ENCODE data around the gene CALML5.

Gene CALML5

DNA sequence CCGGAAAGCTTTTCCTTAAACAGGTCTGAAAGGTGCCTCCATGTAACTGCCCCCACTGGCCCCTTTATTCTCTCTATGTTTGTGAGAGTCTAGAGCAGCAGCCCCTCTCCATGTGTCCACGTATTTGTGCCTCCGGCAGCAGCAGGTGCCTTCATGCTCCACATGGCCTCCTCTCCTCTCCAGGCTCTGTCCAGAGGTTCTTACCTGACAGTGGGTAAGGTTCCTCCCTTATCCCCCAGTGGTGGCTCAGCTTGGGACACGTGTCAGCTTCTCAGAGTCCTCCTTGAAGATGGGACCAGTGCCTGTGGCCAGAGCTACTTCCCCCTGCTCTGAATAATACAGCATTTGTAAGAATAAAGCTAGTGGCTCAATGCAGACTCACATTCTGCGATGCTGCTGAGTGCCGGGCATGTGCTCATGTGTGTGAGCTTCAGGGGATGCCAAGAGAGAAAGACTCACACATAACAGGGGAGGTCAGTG, 33.3 kb upstream of the CALML5 start:
- H3K27ac ChIP-seq, result no peak overlapping the region

DNA sequence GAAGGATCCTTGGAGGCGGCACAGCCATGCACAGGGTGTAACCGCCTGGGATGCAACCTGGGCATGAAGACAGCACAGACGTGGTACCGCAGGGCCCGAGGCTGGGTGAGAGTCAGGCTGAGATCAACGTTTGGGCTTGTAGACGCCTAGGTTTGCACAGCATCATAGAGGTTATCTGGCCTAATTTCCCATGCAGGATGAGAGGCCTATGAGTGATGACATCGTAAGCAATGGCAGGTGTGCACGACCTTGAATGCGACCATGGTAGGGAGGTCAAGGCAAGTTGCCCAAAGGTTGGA, 32.9 kb upstream of the CALML5 start:
- Histone ChIP-seq H3K4me3 (no peak overlapping the region), H3K27ac (no peak overlapping the region)
- no peak for DNase-seq (ENCODE audit: low spot score)
- TF ChIP-seq, protein P1, sequence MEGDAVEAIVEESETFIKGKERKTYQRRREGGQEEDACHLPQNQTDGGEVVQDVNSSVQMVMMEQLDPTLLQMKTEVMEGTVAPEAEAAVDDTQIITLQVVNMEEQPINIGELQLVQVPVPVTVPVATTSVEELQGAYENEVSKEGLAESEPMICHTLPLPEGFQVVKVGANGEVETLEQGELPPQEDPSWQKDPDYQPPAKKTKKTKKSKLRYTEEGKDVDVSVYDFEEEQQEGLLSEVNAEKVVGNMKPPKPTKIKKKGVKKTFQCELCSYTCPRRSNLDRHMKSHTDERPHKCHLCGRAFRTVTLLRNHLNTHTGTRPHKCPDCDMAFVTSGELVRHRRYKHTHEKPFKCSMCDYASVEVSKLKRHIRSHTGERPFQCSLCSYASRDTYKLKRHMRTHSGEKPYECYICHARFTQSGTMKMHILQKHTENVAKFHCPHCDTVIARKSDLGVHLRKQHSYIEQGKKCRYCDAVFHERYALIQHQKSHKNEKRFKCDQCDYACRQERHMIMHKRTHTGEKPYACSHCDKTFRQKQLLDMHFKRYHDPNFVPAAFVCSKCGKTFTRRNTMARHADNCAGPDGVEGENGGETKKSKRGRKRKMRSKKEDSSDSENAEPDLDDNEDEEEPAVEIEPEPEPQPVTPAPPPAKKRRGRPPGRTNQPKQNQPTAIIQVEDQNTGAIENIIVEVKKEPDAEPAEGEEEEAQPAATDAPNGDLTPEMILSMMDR (IDR thresholded peaks at IDR 0.05), result no peak

More for the DNA sequence above, 33.3 kb upstream of the CALML5 start:
- TF ChIP-seq, protein P1 (IDR thresholded peaks at IDR 0.05), result no peak
- H3K4me3 ChIP-seq, result no peak overlapping the region
- DNase-seq (ENCODE audit: low spot score), result no peak

DNA sequence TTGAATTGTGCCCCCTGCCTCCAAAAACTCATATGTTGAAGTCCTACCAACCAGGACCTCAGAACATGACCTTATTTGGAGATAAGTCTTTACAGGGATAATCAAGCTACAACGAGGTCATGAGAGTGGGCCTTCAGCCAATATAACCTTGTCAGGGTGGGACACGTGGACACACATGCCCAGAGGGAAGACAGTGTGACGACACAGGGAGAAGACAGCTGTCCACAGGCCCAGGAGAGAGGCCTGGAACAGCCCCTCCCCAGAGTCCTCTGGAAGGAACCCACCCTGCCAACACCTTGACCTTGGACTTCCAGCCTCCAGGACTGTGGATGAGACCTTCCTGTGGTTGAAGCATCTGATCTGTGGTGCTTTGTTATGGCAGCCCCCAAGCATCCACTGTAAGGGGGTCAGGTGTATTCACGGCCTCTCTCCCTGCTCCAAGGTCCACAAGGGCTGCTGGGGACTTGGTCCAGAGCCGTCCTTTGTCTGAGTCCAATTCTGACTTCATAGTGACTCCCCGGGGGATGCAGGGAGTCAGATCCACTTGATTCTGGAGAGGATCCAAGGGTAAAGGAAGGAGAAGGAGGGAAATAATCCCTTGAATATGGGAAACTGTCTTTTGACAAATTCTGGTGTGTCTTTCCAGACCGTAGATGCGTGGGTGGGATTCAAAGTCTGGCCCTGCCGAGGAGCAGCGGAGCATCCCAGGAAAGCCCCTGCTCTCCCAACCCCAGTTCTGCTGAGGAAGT, 32.4 kb upstream of the CALML5 start:
- peak; percentile 66 for DNase-seq (ENCODE audit: low spot score)
- peak overlapping the region in 1 of 2 donors; percentile 35 for H3K27ac ChIP-seq

DNA sequence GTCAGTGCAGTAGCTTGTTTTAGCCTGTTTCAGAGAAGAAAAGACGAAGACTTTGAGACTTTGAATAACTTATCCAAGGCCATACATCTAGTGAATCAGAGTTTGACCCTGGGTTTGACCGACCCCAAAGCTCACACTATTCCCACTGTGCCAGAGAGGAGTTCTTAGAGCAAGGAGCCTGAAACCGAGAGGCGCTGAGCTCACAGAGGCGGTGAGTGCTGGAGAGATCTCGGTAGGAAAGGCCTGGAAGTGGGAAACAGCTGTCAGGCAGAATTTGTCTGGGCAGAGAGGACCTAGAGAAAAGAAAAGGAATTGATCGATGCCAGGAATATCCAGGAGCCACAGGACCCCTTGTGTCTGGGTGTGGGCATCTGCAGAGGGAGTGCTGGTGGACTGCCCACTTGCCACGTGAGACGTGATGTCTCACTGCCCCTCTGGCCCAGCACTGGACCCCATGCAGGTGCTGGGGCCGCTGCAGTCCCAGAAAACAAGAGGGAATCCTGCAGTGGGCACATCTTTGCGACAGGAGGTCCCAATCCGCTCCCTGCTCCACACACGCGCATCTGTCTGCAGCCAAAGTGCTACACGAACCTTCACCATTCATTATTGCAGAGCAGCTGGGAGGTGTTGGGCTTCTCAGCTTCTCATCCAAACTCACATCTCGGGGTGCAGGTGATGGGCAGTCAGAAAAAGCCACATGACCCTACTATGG, 31.6 kb upstream of the CALML5 start:
- TF ChIP-seq, protein P1 (IDR thresholded peaks at IDR 0.05), result no peak
- peak; percentile 52 for DNase-seq (ENCODE audit: low spot score)
- H3K27ac ChIP-seq, result peak overlapping the region in 1 of 2 donors; percentile 35
- no peak overlapping the region for H3K4me3 ChIP-seq

More for the DNA sequence above, 32.4 kb upstream of the CALML5 start:
- TF ChIP-seq, protein P1 (IDR thresholded peaks at IDR 0.05), result no peak
- no peak overlapping the region for H3K4me3 ChIP-seq

DNA sequence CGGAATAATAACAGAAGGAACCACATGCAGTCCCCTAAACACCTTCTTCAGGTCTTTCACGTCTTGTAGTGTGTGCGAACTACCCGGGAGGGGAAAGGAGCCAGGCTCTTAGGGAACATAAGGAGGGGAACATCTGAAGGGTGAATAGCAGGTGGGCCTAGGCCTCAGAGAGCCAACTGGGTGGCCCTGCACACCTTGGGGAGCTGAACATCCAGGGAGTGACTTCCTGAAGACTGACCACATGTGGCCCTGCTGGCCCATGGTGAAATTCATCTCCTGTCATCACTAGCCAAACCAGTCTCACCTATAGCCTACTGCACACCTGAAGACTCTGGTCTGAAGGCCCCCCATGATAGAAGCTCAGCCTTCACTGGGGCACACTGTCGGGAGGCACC, 31.0 kb upstream of the CALML5 start:
- peak overlapping the region in 1 of 2 donors; percentile 66 for H3K27ac ChIP-seq

DNA sequence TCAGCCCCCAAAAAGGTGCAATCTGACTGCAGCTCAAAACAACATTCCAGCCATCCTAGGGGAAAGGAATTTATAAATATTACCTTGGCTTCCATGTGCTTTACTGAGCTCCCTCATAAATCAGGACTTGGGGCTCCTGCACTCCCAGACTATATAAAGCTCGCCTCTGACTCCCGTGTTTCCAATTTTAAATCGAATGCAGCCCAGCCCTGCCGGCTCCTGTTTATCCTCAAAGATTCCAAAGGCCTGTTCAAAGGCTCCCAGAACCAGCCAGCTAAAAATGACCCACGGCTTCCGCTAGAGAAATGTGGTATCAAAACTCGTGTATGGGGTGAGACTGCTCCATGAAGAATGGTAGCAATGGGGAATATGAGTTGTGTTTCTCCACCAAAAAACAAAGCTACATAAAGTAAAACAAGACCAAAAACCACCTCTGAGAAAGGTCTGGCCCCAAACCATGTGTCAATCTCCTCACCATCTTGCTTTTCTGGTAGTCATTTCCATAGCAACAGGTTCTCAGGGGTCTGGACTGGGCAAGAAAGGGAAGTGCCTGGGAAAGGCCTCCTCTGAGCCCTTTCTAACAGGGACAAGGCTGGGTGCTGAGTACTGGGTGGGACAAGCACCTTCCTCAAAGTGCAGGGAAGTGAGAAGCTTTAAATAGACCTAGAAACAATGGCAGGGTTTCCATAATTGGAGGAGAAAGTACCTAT, 30.5 kb upstream of the CALML5 start:
- Histone ChIP-seq H3K27ac (peak overlapping the region; percentile 36 to 66), H3K4me3 (no peak overlapping the region)
- TF ChIP-seq, protein P1 (IDR thresholded peaks at IDR 0.05), result no peak
- peak; percentile 61 for DNase-seq (ENCODE audit: low spot score)

More for the DNA sequence above, 31.0 kb upstream of the CALML5 start:
- no peak overlapping the region for H3K4me3 ChIP-seq
- TF ChIP-seq, protein P1 (IDR thresholded peaks at IDR 0.05), result no peak
- DNase-seq (ENCODE audit: low spot score), result peak; percentile 64

All from coronary artery (tissue), 2 donors.